ENCODE measurements around the gene RTF1. TPM values are rescaled to one million over a fixed set of nuclear protein-coding genes. Genes with fewer than 3 reads are reported as not detected.

RTF1 gene
- polyA plus RNA-seq, 3 donors: 11.2 to 19.1 (median 15.0) TPM

- peaks cover 23 to 39% of the 10 kb centered on the region in 2 donors for H3K27me3 ChIP-seq (ENCODE audit: control insufficient read depth in 2 of 2, insufficient read depth in 2 of 2, low read length in 2 of 2)
- no CpG with 5 or more reads among the region's 2 CpGs for WGBS (ENCODE audit: insufficient coverage)
- H2AFZ ChIP-seq (ENCODE audit: insufficient read depth, low read depth, low read length, poor library complexity, severe bottlenecking): no peak overlapping the region
- H3K4me2 ChIP-seq (replicated peaks; ENCODE audit: extremely low read depth, low read length, poor library complexity, severe bottlenecking): no peak overlapping the region
- H3K79me2 ChIP-seq (ENCODE audit: insufficient read depth, low read length): no peaks in the 10 kb centered on the region
- H3K36me3 Mint-ChIP-seq: peaks cover 2 to 7% of the 10 kb centered on the region in 2 donors
- no peak overlapping the region for H3K4me3 ChIP-seq (replicated peaks in 1 of 3; ENCODE audit: low read depth in 2 of 3, low read length in 3 of 3)
- peaks cover 12% of the 10 kb centered on the region for H3K4me1 Mint-ChIP-seq
- no peak for TF ChIP-seq CTCF (IDR thresholded peaks at IDR 0.05)
- DNase-seq: no peak
- H3K27ac Mint-ChIP-seq: no peak overlapping the region
- H3K4me1 ChIP-seq (ENCODE audit: control insufficient read depth in 1 of 2, insufficient read depth in 2 of 2, low read length in 2 of 2): peaks cover 18 to 22% of the 10 kb centered on the region in 2 donors
- peaks cover 0 to 16% (median 4%) of the 10 kb centered on the region in 7 donors for H3K9me3 Mint-ChIP-seq
- H3K27ac ChIP-seq (ENCODE audit: low read depth in 1 of 2, low read length in 2 of 2): no peak overlapping the region
- peaks cover 28 to 50% (median 38%) of the 10 kb centered on the region in 3 donors for H3K27me3 Mint-ChIP-seq (ENCODE audit: low read depth in 3 of 3)
- intact Hi-C loops (cut with micrococcal nuclease): no loop called here
- H3K4me3 Mint-ChIP-seq: no peak overlapping the region
- H3K9ac ChIP-seq (ENCODE audit: insufficient read depth, low read length, poor library complexity, severe bottlenecking): no peak overlapping the region
- H4K20me1 ChIP-seq (ENCODE audit: insufficient read depth, low read length): no peaks in the 10 kb centered on the region
- H3K36me3 ChIP-seq (replicated peaks in 1 of 2; ENCODE audit: control insufficient read depth in 1 of 2, insufficient read depth in 2 of 2, low read length in 2 of 2): no peaks in the 10 kb centered on the region
- H3K9me3 ChIP-seq (replicated peaks in 1 of 2; ENCODE audit: control insufficient read depth in 1 of 2, insufficient read depth in 1 of 2, low read length in 2 of 2): no peaks in the 10 kb centered on the region
Measured at GRCh38 chr15:41489641-41490040, 72.7 kb downstream of the RTF1 start.

- Mint-ChIP-seq H3K27ac (no peak overlapping the region), H3K27me3 (ENCODE audit: low read depth in 3 of 3) (peaks cover 34 to 57% (median 45%) of the 10 kb centered on the region in 3 donors), H3K4me3 (peak overlapping the region in 1 of 2 donors; percentile 11), H3K9me3 (peaks cover 0 to 20% (median 4%) of the 10 kb centered on the region in 7 donors), H3K36me3 (peaks cover 2 to 7% of the 10 kb centered on the region in 2 donors), H3K4me1 (peaks cover 17% of the 10 kb centered on the region)
- no CpG with 5 or more reads among the region's 4 CpGs for WGBS (ENCODE audit: insufficient coverage)
- H3K4me1 ChIP-seq (ENCODE audit: control insufficient read depth in 1 of 2, insufficient read depth in 2 of 2, low read length in 2 of 2): peaks cover 25 to 29% of the 10 kb centered on the region in 2 donors
- DNase-seq: peak in 1 of 3 donors; percentile 59
- no peaks in the 10 kb centered on the region for H4K20me1 ChIP-seq (ENCODE audit: insufficient read depth, low read length)
- H3K27ac ChIP-seq (ENCODE audit: low read depth in 1 of 2, low read length in 2 of 2): no peak overlapping the region
- H3K27me3 ChIP-seq (ENCODE audit: control insufficient read depth in 2 of 2, insufficient read depth in 2 of 2, low read length in 2 of 2): peaks cover 30 to 46% of the 10 kb centered on the region in 2 donors
- no peak for TF ChIP-seq CTCF (IDR thresholded peaks at IDR 0.05)
- no peak overlapping the region for H3K4me2 ChIP-seq (replicated peaks; ENCODE audit: extremely low read depth, low read length, poor library complexity, severe bottlenecking)
- no peak overlapping the region for H2AFZ ChIP-seq (ENCODE audit: insufficient read depth, low read depth, low read length, poor library complexity, severe bottlenecking)
- H3K9me3 ChIP-seq (replicated peaks in 1 of 2; ENCODE audit: control insufficient read depth in 1 of 2, insufficient read depth in 1 of 2, low read length in 2 of 2): no peaks in the 10 kb centered on the region
- no peaks in the 10 kb centered on the region for H3K36me3 ChIP-seq (replicated peaks in 1 of 2; ENCODE audit: control insufficient read depth in 1 of 2, insufficient read depth in 2 of 2, low read length in 2 of 2)
- H3K79me2 ChIP-seq (ENCODE audit: insufficient read depth, low read length): no peaks in the 10 kb centered on the region
- H3K9ac ChIP-seq (ENCODE audit: insufficient read depth, low read length, poor library complexity, severe bottlenecking): no peak overlapping the region
- no peak overlapping the region for H3K4me3 ChIP-seq (replicated peaks in 1 of 3; ENCODE audit: low read depth in 2 of 3, low read length in 3 of 3)
- intact Hi-C loops (cut with micrococcal nuclease): no loop called here
Measured at GRCh38 chr15:41490355-41490754, 73.5 kb downstream of the RTF1 start.

All from CD14-positive monocyte (primary cell).